Measurements from ENCODE around the gene TULP4.

GRCh38 chr6:158279615-158280014, 32.6 kb upstream of the TULP4 start:
- TF ChIP-seq CTCF (IDR thresholded peaks at IDR 0.05): no peak
- TF ChIP-seq POLR2A (IDR thresholded peaks at IDR 0.05): no peak
